ENCODE measurements around the gene TAF9. TPM values are rescaled to one million over a fixed set of nuclear protein-coding genes. Genes with fewer than 3 reads are reported as not detected.

TAF9 gene
- total and polyA plus RNA-seq, 2 of the 13 experiments (the other 11 are each of a cell fraction or from before 2014, with no cell fraction given), result 113 to 218 TPM

GRCh38 chr5:69414885-69415583, 45.7 kb upstream of the TAF9 start, which contains the start of gene MARVELD2 (continued):
- TF ChIP-seq ZNF678 (CRISPR knock-in tag; IDR thresholded peaks at IDR 0.05), result no peak
- no peak; the same call in 1 of the 2 replicates for TF ChIP-seq ZMAT3 (CRISPR knock-in tag; conservative IDR thresholded peaks at IDR 0.05)
- TF ChIP-seq ZNF703 (CRISPR knock-in tag; IDR thresholded peaks at IDR 0.05; ENCODE audit: borderline replicate concordance), result no peak
- TF ChIP-seq MBNL3 (CRISPR knock-in tag; conservative IDR thresholded peaks at IDR 0.05), result no peak
- TF ChIP-seq YEATS2 (CRISPR knock-in tag; IDR thresholded peaks at IDR 0.05; ENCODE audit: borderline replicate concordance), result 0 out of 2 replicates have a peak, but pooled peaks have one; percentile 48
- no peak for TF ChIP-seq ZZZ3 (CRISPR knock-in tag; IDR thresholded peaks at IDR 0.05; ENCODE audit: borderline replicate concordance)
- 0 out of 4 replicates have a peak, but pooled peaks of 1 of the 2 experiments have one; percentile 9 for TF ChIP-seq EP300 (IDR thresholded peaks at IDR 0.05; ENCODE audit: low read depth in 2 of 2, low read length in 2 of 2)
- no peak; the same call in 1 of the 2 replicates for TF ChIP-seq EP300 (CRISPR knock-in tag; IDR thresholded peaks at IDR 0.05; ENCODE audit: borderline replicate concordance)
- no peak for TF ChIP-seq ZNF337 (CRISPR knock-in tag; IDR thresholded peaks at IDR 0.05; ENCODE audit: borderline replicate concordance, low read depth)
- TF ChIP-seq BRD4 (CRISPR knock-in tag; IDR thresholded peaks at IDR 0.05), result no peak
- TF ChIP-seq XRCC5 (optimal IDR thresholded peaks at IDR 0.05; ENCODE audit: low read length), result peak; percentile 78
- TF ChIP-seq HNF4A (CRISPR knock-in tag; IDR thresholded peaks at IDR 0.05), result 0 out of 2 replicates have a peak, but pooled peaks have one; percentile 2
- peak; percentile 61; the same call in 1 of the 2 replicates for TF ChIP-seq GMEB1 (CRISPR knock-in tag; IDR thresholded peaks at IDR 0.05; ENCODE audit: borderline replicate concordance)
- TF ChIP-seq EED (CRISPR knock-in tag; IDR thresholded peaks at IDR 0.05), result no peak
- TF ChIP-seq ZSCAN30 (CRISPR knock-in tag; IDR thresholded peaks at IDR 0.05), result no peak
- no peak for TF ChIP-seq WIZ (CRISPR knock-in tag; IDR thresholded peaks at IDR 0.05)
- no peak for TF ChIP-seq HNF4G (IDR thresholded peaks at IDR 0.05; ENCODE audit: borderline replicate concordance, low read depth, low read length)
- no peak for TF ChIP-seq HNF4G (CRISPR knock-in tag; IDR thresholded peaks at IDR 0.05; ENCODE audit: borderline replicate concordance, low read depth)
- TF ChIP-seq ZNF614 (CRISPR knock-in tag; IDR thresholded peaks at IDR 0.05; ENCODE audit: borderline replicate concordance), result peak; percentile 35; the same call in 1 of the 2 replicates
- TF ChIP-seq MXD3 (CRISPR knock-in tag; IDR thresholded peaks at IDR 0.05), result peak; percentile 87; the same call in 1 of the 2 replicates
- no peak; the same call in 1 of the 2 replicates for TF ChIP-seq REL (CRISPR knock-in tag; conservative IDR thresholded peaks at IDR 0.05)
- no peak for TF ChIP-seq GZF1 (CRISPR knock-in tag; IDR thresholded peaks at IDR 0.05)
- TF ChIP-seq HMG20A (CRISPR knock-in tag; IDR thresholded peaks at IDR 0.05; ENCODE audit: borderline replicate concordance), result no peak; the same call in 1 of the 2 replicates
- no peak for TF ChIP-seq STAT6 (CRISPR knock-in tag; IDR thresholded peaks at IDR 0.05; ENCODE audit: borderline replicate concordance)
- TF ChIP-seq ATF4 (CRISPR knock-in tag; IDR thresholded peaks at IDR 0.05), result peak in 1 of 2 experiments; percentile 71; a peak in 2 of 4 replicates
